PC-9 (cell line): ENCODE measurements around the gene NELFA. TPM values are rescaled to one million over a fixed set of nuclear protein-coding genes. Genes with fewer than 3 reads are reported as not detected.

Experiments
- Bru-seq: library from RNA; stranded (reverse); fragments of 400-500 nt; gene quantifications from one replicate; lab custom pipeline; 2021; lab: Mats Ljungman, UMichigan
- BruChase-seq, 2 experiments: library from RNA; stranded (reverse); fragments of 400-500 nt; gene quantifications; one replicate each; lab custom pipeline; 2021; lab: Mats Ljungman, UMichigan
- BruUV-seq: library from RNA; stranded (reverse); fragments of 400-500 nt; replicated peaks from 2 replicates; lab custom pipeline; 2021; lab: Mats Ljungman, UMichigan
- CTCF ChIA-PET: fragments of 300-600 bp; sonication (Branson Sonifier 250); formaldehyde crosslinking; loops from one replicate; lab custom pipeline; 2022; ENCODE audit warnings: antibody characterized with exemption; lab: Charles Lee
- POLR2A ChIA-PET: fragments of 300-600 bp; sonication (Branson Sonifier 250); formaldehyde crosslinking; loops from one replicate; lab custom pipeline; 2022; ENCODE audit warnings: antibody characterized with exemption; ENCODE audit not compliant: unreplicated experiment; lab: Charles Lee
- DNase-seq, 2 experiments: peaks; one replicate each; pipeline versions ENCODE4 v3.0.0 to v3.0.0-alpha.2; 2015 to 2022; ENCODE audit warnings: mixed read lengths in 1 of 2
- H2AFZ ChIP-seq: fragments of 200-600 bp; sonication (generic); 2 replicates; pipeline ENCODE4 v1.8.1; 2017; ENCODE audit warnings: antibody characterized with exemption
- H3F3A ChIP-seq: fragments of 200-600 bp; sonication (generic); 2 replicates; pipeline ENCODE4 v1.8.1; 2017; ENCODE audit warnings: antibody characterized with exemption, mild to moderate bottlenecking, low read depth; ENCODE audit not compliant: insufficient read depth
- H3K27ac ChIP-seq: fragments of 200-600 bp; sonication (generic); 2 replicates; pipeline ENCODE4 v1.6.1; 2016; ENCODE audit warnings: mixed run types
- H3K27me3 ChIP-seq: fragments of 200-600 bp; sonication (generic); 2 replicates; pipeline ENCODE4 v1.6.1; 2016; ENCODE audit warnings: low read depth, mixed run types; ENCODE audit not compliant: insufficient read depth
- H3K36me3 ChIP-seq: fragments of 200-600 bp; sonication (generic); 2 replicates; pipeline ENCODE4 v1.6.1; 2016; ENCODE audit warnings: low read depth, mixed run types
- H3K4me1 ChIP-seq: fragments of 200-600 bp; sonication (generic); replicated peaks from 2 replicates; pipeline ENCODE4 v1.6.1; 2016; ENCODE audit warnings: mixed run types; ENCODE audit not compliant: insufficient read depth
- H3K4me2 ChIP-seq: fragments of 200-600 bp; sonication (generic); 2 replicates; pipeline ENCODE4 v1.6.1; 2017; ENCODE audit warnings: mixed run types
- H3K4me3 ChIP-seq: fragments of 200-600 bp; sonication (generic); 2 replicates; pipeline ENCODE4 v1.6.1; 2016; ENCODE audit warnings: mixed run types
- H3K79me2 ChIP-seq: fragments of 200-600 bp; sonication (generic); 2 replicates; pipeline ENCODE4 v1.6.1; 2017; ENCODE audit warnings: low read depth, mixed run types
- H3K9me2 ChIP-seq: fragments of 200-600 bp; sonication (generic); 2 replicates; pipeline ENCODE4 v1.8.1; 2017; ENCODE audit warnings: mild to moderate bottlenecking; ENCODE audit not compliant: insufficient read depth
- H3K9me3 ChIP-seq: fragments of 200-600 bp; sonication (generic); 2 replicates; pipeline ENCODE4 v1.8.1; 2016; ENCODE audit warnings: low read depth; ENCODE audit not compliant: insufficient read depth
- H4K20me1 ChIP-seq: fragments of 200-600 bp; sonication (generic); 2 replicates; pipeline ENCODE4 v1.8.1; 2017; ENCODE audit not compliant: insufficient read depth
- CTCF ChIP-seq: fragments of 200-600 bp; sonication (generic); conservative IDR thresholded peaks from 2 replicates; pipeline ENCODE4 v1.6.1; 2017; ENCODE audit warnings: mixed run types, antibody characterized with exemption, mild to moderate bottlenecking, moderate library complexity
- EZH2 ChIP-seq: fragments of 200-600 bp; sonication (generic); IDR thresholded peaks from 2 replicates; pipeline ENCODE4 v1.8.0; 2017; ENCODE audit warnings: antibody characterized with exemption, low read depth
- intact Hi-C: fragments of 100-400 bp; cut with micrococcal nuclease; formaldehyde crosslinking; loops from one replicate; pipeline ENCODE4 v1.10.0; 2022; ENCODE audit not compliant: unreplicated experiment
- long read RNA-seq: library from polyadenylated mRNA; stranded (forward); transcript quantifications from one replicate; pipeline ENCODE4 v2.0.0, GENCODE V29; 2022
- total RNA-seq: library from RNA; stranded (reverse); gene quantifications from 2 replicates; pipeline ENCODE4 v1.2.3, GENCODE V29; 2021

NELFA gene
- total RNA-seq: 52.4 and 70.1 TPM in 2 replicates
- percentile 75 among the genes with signal in this experiment for Bru-seq, nascent RNA
- BruChase-seq, experiment 1, labeled RNA remaining after a 2-hour chase: percentile 87 among the genes with signal in this experiment
- BruChase-seq, experiment 2, labeled RNA remaining after a 6-hour chase: percentile 84 among the genes with signal in this experiment
- long read RNA-seq, transcript NELFA-202 (11 exons, 3,343 nt): major isoform, 60 of 90 reads
- long read RNA-seq, partial matches to known transcripts: 11 of 90 reads
- long read RNA-seq, other reads (novel, unspliced or antisense): 18 of 90 reads

GRCh38 chr4:2008921-2009650 lies at the start of gene NELFA:
Gene NELFA (minus strand): TSS chr4:2008974. CDS start chr4:2008959, 15 bp downstream.
- POLR2A ChIA-PET: interaction anchor here (0.5 kb wide), 1 partner anchor 83 kb away, joined by 4 read pairs; no protein-coding TSS in a partner anchor
- Histone ChIP-seq H3K79me2 (peaks cover 47% of the 10 kb centered on the region), H3K4me1 (peaks cover 17% of the 10 kb centered on the region), H4K20me1 (peaks cover 32% of the 10 kb centered on the region), H3F3A (peaks cover 20% of the 10 kb centered on the region; the same call in 1 of the 2 replicates), H3K4me2 (peak within 1 kb of the TSS; percentile 88), H3K9me3 (no peaks in the 10 kb centered on the region), H3K9me2 (no peaks in the 10 kb centered on the region), H3K36me3 (peaks cover 8% of the 10 kb centered on the region; the same call in 1 of the 2 replicates), H3K27me3 (no peaks in the 10 kb centered on the region), H3K4me3 (peak within 1 kb of the TSS; percentile 100), H3K27ac (peak within 1 kb of the TSS; percentile 97), H2AFZ (peak within 1 kb of the TSS; percentile 91)
- intact Hi-C loops: loop anchor here (1.0 kb wide), 1 partner anchor 177 kb away; no protein-coding TSS in a partner anchor
- no TSS peak for BruUV-seq
- TF ChIP-seq EZH2: no peak
- TF ChIP-seq CTCF: peak; percentile 71
- DNase-seq: peak; percentile 91 to 93
- CTCF ChIA-PET: interaction anchor here (0.6 to 2.3 kb wide), 2 partner anchors 155 to 160 kb away, joined by 6 read pairs; no protein-coding TSS in a partner anchor

- Histone ChIP-seq H2AFZ (no peak overlapping the region), H3K27ac (no peak overlapping the region), H3K9me2 (no peaks in the 10 kb centered on the region), H3K79me2 (no peaks in the 10 kb centered on the region), H3K27me3 (no peaks in the 10 kb centered on the region), H3K4me1 (no peaks in the 10 kb centered on the region), H3K4me3 (no peak overlapping the region), H3K4me2 (no peak overlapping the region), H3F3A (no peaks in the 10 kb centered on the region), H3K36me3 (no peaks in the 10 kb centered on the region), H3K9me3 (no peaks in the 10 kb centered on the region), H4K20me1 (no peaks in the 10 kb centered on the region)
- TF ChIP-seq EZH2 (no peak), CTCF (no peak)
- intact Hi-C loops: no loop called here
- POLR2A ChIA-PET: no interaction called here
- DNase-seq: no peak
- CTCF ChIA-PET: no interaction called here
- no TSS peak for BruUV-seq
Observed at GRCh38 chr4:2057382-2058065, 48.8 kb upstream of the NELFA start.

- Histone ChIP-seq H3K4me2 (no peak overlapping the region), H3K27ac (no peak overlapping the region), H3K9me3 (no peaks in the 10 kb centered on the region), H3F3A (no peaks in the 10 kb centered on the region), H4K20me1 (no peaks in the 10 kb centered on the region), H3K36me3 (no peaks in the 10 kb centered on the region), H3K4me1 (peaks cover 4% of the 10 kb centered on the region; the same call in 1 of the 2 replicates), H3K9me2 (no peaks in the 10 kb centered on the region), H3K79me2 (no peaks in the 10 kb centered on the region), H3K27me3 (no peaks in the 10 kb centered on the region), H2AFZ (no peak overlapping the region), H3K4me3 (no peak overlapping the region)
- intact Hi-C loops: no loop called here
- CTCF ChIA-PET: no interaction called here
- no peak for DNase-seq
- TF ChIP-seq EZH2: no peak
- TF ChIP-seq CTCF: no peak
- BruUV-seq: no TSS peak
- POLR2A ChIA-PET: no interaction called here
Observed at GRCh38 chr4:2054217-2054616, 45.4 kb upstream of the NELFA start.
